GM12892 (cell line): ENCODE measurements around the gene SLC4A11.
A peak's percentile ranks its signal among the peaks of the same experiment; 100 is the strongest.

ENCODE experiments used
- POLR2A ChIP-seq: IDR thresholded peaks from 2 replicates; pipeline ENCODE4 v1.6.1; 2011; ENCODE audit warnings: low read depth, low read length, control low read depth
- POLR2AphosphoS5 ChIP-seq: IDR thresholded peaks from 2 replicates; pipeline ENCODE4 v1.6.1; 2011; ENCODE audit warnings: low read depth, low read length, control low read depth

GRCh38 chr20:3209257-3209945 lies 29.6 kb downstream of the SLC4A11 start, which contains the start of gene ITPA:
- TF ChIP-seq POLR2A (peak; percentile 73; the same call in 1 of the 2 replicates), POLR2AphosphoS5 (peak; percentile 57)
